Nephron (organoid): ENCODE data around the gene FUT8.

Experiments
- H3K27ac Mint-ChIP-seq, 3 experiments: 2 replicates each; pipeline ENCODE4 v1.8.0; 2020; ENCODE audit warnings: mixed read lengths in 3 of 3, mild to moderate bottlenecking in 2 of 3, moderate library complexity in 1 of 3
- H3K27me3 Mint-ChIP-seq: 2 replicates; pipeline ENCODE4 v1.8.0; 2021; ENCODE audit warnings: low read depth, mild to moderate bottlenecking, moderate library complexity, mixed read lengths
- H3K36me3 Mint-ChIP-seq: 2 replicates; pipeline ENCODE4 v1.8.0; 2020; ENCODE audit warnings: low read depth, mixed read lengths
- H3K4me1 Mint-ChIP-seq: 2 replicates; pipeline ENCODE4 v1.8.0; 2020; ENCODE audit warnings: mixed read lengths
- H3K4me3 Mint-ChIP-seq, 3 experiments: 2 replicates each; pipeline ENCODE4 v1.8.0; 2020; ENCODE audit warnings: mild to moderate bottlenecking in 3 of 3, mixed read lengths in 3 of 3, moderate library complexity in 2 of 3
- H3K9me3 Mint-ChIP-seq: 2 replicates; pipeline ENCODE4 v1.8.0; 2020; ENCODE audit warnings: mixed read lengths
- CTCF ChIP-seq, 3 experiments: fragments of 200-600 bp; sonication (generic); IDR thresholded peaks; one replicate each; pipeline ENCODE4 v1.5.0; 2021; ENCODE audit warnings: antibody characterized with exemption in 3 of 3; ENCODE audit not compliant: unreplicated experiment in 3 of 3

FUT8 gene

DNA sequence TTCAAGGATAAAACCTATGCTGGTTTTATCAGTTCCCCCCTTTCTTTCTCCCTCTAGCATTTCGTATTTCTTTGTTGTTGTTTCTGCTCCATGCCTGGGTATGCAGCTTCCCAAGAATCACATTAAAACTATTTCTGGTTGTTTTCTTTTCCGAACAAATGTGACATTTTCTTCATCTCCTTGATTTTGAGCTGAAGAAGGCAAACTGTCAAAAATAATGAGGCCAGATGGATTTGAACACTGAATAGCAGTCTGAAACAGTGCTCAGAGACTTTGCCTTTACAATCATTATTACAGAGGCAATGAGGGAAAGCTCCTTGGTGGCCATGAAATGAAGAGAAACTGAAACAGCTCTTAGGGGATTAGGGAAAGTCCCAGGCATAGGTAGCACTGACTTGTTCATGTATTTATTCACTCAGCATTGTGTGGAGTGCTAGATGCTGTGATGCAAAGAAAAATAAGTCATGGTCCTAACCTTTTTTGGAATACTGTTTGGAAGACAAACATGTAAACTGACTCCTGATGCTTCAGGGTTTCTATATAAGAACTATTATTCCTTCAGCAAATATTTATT, 319.5 kb downstream of the FUT8 start:
- H3K27me3 Mint-ChIP-seq: no peaks in the 10 kb centered on the region
- no peak for TF ChIP-seq CTCF (IDR thresholded peaks at IDR 0.05; ENCODE audit: unreplicated experiment in 3 of 3)
- peaks cover 7% of the 10 kb centered on the region for H3K36me3 Mint-ChIP-seq
- H3K4me1 Mint-ChIP-seq: peaks cover 8% of the 10 kb centered on the region
- no peak overlapping the region for H3K27ac Mint-ChIP-seq
- H3K4me3 Mint-ChIP-seq: no peak overlapping the region
- H3K9me3 Mint-ChIP-seq: peaks cover 7% of the 10 kb centered on the region

DNA sequence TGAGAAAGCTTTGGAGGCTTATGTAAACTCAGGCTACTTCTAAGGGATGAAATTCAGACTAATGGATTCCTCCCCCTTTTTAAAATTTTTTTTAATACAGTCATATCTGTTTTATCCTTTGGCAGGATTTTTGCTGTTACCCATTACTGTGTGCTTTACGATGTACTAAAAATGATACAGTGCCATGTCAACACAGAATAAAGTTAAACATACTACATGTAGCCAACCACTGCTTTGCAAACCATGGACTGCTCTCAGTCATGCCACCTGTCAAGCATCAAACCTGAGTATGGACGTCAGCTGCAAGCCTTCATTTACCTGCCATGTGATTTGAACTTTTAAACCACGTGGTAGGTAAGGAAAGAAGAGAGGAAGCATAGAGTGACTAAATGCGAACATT, 325.8 kb downstream of the FUT8 start:
- Mint-ChIP-seq H3K27ac (no peak overlapping the region), H3K9me3 (no peaks in the 10 kb centered on the region), H3K27me3 (no peaks in the 10 kb centered on the region), H3K36me3 (no peaks in the 10 kb centered on the region), H3K4me3 (no peak overlapping the region), H3K4me1 (peaks cover 15% of the 10 kb centered on the region)
- TF ChIP-seq CTCF (IDR thresholded peaks at IDR 0.05; ENCODE audit: unreplicated experiment in 3 of 3): no peak

- H3K9me3 Mint-ChIP-seq: no peaks in the 10 kb centered on the region
- H3K27ac Mint-ChIP-seq: no peak overlapping the region
- TF ChIP-seq CTCF (IDR thresholded peaks at IDR 0.05; ENCODE audit: unreplicated experiment in 3 of 3): no peak
- H3K4me1 Mint-ChIP-seq: no peaks in the 10 kb centered on the region
- no peak overlapping the region for H3K4me3 Mint-ChIP-seq
- no peaks in the 10 kb centered on the region for H3K27me3 Mint-ChIP-seq
- no peaks in the 10 kb centered on the region for H3K36me3 Mint-ChIP-seq
Measured at GRCh38 chr14:65745396-65746190, 333.1 kb downstream of the FUT8 start.

GRCh38 chr14:65748796-65749195, 336.3 kb downstream of the FUT8 start:
- Mint-ChIP-seq H3K27me3 (no peaks in the 10 kb centered on the region), H3K27ac (no peak overlapping the region), H3K4me1 (no peaks in the 10 kb centered on the region), H3K36me3 (no peaks in the 10 kb centered on the region), H3K9me3 (no peaks in the 10 kb centered on the region), H3K4me3 (no peak overlapping the region)
- TF ChIP-seq CTCF (IDR thresholded peaks at IDR 0.05; ENCODE audit: unreplicated experiment in 3 of 3): no peak

DNA sequence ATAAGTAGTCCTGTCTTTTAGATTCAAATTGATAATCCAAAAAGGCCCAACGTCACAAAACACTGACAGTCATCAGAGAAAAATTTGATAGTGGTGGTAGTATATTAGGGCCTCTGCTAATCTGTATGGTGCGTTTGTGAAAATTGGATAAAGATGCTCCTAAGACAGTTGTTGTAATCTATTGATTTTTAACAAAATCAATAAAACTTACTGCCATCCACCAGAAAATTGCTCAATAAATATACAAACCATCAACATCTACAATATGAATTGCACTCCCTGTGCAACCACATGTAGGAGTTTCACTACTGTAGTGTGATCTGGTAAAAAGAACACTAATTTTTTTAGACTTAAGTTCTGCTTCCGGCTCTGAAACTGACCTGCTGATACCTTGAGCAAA, 336.8 kb downstream of the FUT8 start:
- Mint-ChIP-seq H3K4me1 (no peaks in the 10 kb centered on the region), H3K4me3 (no peak overlapping the region), H3K36me3 (no peaks in the 10 kb centered on the region), H3K27ac (no peak overlapping the region), H3K9me3 (no peaks in the 10 kb centered on the region), H3K27me3 (no peaks in the 10 kb centered on the region)
- TF ChIP-seq CTCF (IDR thresholded peaks at IDR 0.05; ENCODE audit: unreplicated experiment in 3 of 3): no peak

DNA sequence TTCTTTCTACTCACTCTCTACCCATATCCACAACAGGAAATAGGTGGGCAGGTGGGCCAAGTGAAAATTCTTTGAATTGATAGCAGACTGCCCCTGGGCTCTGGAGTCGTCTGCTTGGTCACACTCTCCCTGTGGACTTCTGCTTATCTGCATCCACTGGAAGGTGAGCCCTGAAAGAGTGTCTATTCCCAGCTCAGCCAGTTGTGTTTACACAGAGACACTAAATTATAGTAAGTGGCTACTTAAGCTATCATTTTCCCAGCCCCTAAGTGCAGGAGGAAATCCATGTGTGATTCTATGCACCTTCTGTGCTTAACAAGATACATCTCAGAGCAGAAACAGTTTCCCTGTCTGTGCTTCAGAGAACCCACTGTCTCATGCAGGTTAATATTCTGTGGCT, 338.4 kb downstream of the FUT8 start:
- Mint-ChIP-seq H3K9me3 (no peaks in the 10 kb centered on the region), H3K27me3 (no peaks in the 10 kb centered on the region), H3K36me3 (no peaks in the 10 kb centered on the region)

More for the DNA sequence above, 338.4 kb downstream of the FUT8 start:
- H3K4me3 Mint-ChIP-seq: no peak overlapping the region
- no peaks in the 10 kb centered on the region for H3K4me1 Mint-ChIP-seq
- TF ChIP-seq CTCF (IDR thresholded peaks at IDR 0.05; ENCODE audit: unreplicated experiment in 3 of 3): no peak
- no peak overlapping the region for H3K27ac Mint-ChIP-seq
